GM21423 (cell line): Measurements from ENCODE around the gene LRBA.
A peak's percentile ranks its signal among the peaks of the same experiment; 100 is the strongest.

Source experiments
- ATAC-seq: cut with Tn5 transposase; IDR thresholded peaks from one replicate; pipeline ENCODE4 v1.9.1; 2021; ENCODE audit warnings: mild to moderate bottlenecking, moderate library complexity; ENCODE audit not compliant: unreplicated experiment

Gene LRBA

DNA sequence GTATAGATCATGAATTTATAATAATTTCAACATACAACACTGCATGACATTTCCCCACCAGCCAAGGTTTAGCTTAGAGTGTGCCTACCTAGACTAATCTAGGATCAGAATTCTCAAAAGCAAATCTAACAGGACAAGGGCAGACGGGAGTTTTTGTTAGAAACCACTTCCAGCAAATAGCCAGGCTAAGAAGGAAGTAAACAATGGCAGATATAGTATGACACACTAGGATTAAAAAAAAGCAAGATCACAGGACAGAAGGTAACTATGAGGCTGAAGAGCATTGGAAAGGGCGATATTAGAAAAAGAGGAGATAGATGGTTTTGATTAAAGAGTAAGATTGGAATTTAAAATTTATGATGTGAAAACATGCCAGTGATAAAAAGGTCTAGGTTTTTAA lies 124.8 kb downstream of the LRBA start:
- ATAC-seq: no peak

- no peak for ATAC-seq
These were observed 125.8 kb downstream of the LRBA start for GRCh38 chr4:150889306-150889705.

- ATAC-seq: no peak
These were observed 126.5 kb downstream of the LRBA start for GRCh38 chr4:150888625-150889024.

GRCh38 chr4:150888217-150888616 lies 126.9 kb downstream of the LRBA start:
- no peak for ATAC-seq

DNA sequence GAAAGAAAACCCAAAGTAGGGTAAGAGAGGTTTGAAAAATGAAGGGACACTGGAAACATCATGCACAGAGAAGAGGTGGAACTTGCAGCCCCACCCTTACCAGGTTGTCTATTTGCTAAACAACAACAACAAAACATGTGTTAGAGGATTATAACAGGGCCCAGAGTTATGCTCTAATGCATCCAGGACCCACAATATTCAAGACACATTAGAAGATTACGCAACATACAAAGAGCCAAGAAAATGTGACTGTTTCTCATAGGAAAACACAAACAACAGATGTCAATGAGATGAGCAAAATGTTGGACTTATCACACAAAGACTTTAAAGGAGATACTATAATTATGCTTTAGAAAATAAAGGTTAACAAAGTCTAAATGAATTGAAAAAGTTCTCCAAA lies 128.5 kb downstream of the LRBA start:
- ATAC-seq: no peak

DNA sequence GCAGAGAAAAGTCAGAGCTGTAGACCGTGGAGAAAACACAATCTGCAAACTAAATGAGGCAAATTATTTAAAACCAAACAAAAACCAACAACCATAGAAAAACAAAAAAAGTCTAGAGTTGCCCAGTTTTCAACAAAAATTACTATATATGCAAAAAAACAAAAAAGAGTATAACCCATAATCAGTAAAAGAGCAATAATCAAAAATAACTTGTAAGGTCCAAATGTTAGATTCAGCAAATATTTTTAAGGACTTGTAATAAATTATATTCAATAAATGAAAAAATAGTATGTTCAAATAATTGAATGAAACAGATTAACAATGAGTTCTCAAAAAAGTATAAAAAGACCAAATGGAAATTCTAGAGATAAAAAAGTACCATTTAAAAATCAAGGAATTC lies 130.5 kb downstream of the LRBA start:
- no peak for ATAC-seq

DNA sequence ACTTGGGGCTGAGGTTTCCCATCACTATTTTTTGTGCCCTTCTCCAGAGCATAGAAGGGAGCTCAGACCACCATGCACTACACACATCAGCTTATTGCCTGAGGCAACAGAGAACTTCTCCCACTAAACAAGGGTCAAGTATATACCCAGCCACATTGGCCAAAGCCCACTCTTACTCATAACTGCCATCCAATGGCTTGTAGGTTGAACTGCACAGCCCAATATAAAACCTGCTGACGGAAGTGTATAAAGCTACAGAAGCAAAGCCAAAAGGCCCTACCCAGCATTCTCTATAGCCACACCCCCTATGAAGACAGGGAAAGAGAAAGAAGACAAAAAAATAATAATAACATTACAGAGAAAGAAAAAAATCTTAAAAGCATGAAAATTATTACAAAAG lies 139.7 kb downstream of the LRBA start:
- ATAC-seq: no peak

DNA sequence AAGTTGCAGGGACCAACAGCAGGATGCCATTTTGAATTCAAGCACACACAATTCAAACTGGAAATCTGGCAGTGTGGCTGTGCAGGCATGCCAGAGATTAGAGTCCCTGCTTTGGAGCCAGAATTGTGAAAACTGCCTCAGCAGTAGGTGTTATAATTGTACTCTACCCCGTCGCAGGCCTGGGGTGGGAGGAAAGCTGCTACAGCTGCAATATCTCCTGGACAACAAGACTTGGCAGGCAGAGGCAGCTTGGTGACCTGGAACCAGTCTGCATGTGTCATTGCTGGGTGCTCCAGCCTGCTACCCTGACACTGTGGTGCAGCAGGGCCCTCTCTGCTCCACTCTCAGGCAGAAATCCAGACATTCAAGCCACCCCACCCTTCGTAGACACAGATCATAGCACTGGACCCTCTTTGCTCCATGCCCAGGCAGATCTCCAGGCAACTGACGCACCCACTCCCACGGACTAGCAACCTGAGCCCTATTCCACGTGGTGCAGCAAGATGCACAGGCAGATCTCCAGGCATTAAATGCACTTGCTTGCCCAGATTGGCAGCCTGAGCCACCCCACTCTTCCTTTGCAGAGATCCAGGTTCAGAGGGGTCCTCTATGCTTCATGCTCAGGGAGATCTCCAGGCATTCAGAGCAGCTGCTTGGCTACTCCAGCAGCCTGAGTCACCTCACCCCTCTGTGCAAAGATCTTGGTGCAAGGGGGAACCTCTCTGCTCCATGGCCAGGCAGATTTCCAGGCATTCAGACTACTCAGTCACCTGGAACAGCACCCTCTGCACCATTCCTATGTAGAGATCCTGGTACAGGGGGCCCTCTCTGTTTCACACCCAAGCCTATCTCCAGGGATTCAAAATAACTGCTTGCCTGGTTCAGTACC lies 140.5 kb downstream of the LRBA start:
- ATAC-seq: no peak

DNA sequence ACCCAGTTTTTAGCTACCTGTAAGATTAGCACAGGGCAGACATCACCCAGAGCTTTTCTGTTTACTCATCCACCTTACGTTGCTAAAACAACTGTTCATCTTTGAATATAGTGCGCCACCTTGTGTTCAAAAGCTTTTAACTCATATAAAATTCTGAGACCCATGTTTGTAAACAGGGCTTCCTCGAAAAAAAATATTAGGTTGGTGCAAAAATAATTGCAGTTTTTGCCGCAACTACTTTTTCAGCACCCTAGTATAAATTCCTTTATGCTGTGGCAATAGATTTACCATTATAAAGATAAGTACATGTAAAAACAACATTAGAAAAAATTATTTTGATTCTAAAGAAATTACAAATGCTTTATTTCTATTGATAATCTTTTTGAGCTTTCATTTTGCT lies 147.9 kb downstream of the LRBA start:
- peak; percentile 84 for ATAC-seq

- no peak for ATAC-seq
These were observed 151.6 kb downstream of the LRBA start for GRCh38 chr4:150863456-150863855.

DNA sequence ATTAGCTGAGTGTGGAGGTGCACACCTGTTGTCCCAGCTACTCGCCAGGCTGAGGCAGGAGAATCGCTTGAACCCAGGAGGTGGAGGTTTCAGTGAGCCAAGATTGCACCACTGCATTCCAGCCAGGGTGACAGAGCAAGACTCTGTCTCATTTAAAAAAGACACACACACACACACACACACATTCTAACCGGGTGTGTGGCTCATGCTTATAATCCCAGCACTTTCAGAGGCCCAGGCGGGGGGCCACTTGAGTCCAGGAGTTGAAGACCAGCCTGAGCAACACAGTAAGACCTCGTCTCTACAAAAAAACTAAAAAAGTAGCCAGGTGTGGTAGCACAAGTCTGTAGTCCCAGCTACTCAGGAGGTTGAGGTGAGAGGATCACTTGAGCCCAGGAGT lies 152.3 kb downstream of the LRBA start:
- ATAC-seq: no peak

- no peak for ATAC-seq
These were observed 155.6 kb downstream of the LRBA start for GRCh38 chr4:150859453-150859852.

DNA sequence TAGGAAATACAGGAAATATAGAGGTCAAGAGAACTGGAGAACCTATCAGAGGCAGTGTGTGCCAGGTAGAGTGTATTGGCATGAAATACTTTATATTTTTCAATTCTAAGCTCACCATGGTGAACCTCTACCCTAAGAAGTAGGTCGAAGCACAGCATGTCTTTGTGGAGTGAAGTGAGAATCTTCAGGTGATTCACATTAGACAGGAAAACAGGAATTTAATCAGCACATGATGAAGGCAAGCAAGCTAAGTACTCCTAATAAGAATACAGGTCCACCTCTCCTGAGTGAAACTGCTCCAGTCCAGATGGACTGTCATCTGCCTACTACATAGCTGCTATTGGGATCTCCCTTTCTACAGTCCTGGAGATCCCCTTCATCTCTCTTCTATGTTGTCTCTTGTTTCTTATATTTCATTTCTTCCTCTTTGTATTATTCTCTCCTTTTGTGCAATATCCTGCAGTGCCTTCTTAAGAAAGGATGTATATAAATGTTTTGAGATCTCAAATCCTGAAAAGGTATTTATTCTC lies 159.0 kb downstream of the LRBA start:
- no peak for ATAC-seq

DNA sequence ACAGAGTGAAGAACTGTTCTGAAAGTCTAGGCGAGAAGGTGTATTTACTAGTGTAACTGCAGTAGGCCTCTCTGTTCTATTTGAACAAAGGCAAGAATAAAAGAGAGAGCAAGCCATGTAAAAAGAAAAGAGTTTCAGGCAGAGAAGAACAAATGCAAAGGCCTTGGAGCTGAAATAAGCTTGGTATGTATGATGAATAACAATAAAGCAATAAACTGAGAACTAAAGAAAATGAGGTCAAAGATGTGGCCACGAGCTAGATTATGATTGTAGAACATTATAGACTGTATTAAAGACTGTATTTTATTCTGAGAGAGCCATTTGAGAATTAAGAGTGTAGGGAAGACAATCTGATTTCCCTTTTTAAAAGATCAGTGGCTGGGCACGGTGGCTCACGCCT lies 160.5 kb downstream of the LRBA start:
- ATAC-seq: no peak

DNA sequence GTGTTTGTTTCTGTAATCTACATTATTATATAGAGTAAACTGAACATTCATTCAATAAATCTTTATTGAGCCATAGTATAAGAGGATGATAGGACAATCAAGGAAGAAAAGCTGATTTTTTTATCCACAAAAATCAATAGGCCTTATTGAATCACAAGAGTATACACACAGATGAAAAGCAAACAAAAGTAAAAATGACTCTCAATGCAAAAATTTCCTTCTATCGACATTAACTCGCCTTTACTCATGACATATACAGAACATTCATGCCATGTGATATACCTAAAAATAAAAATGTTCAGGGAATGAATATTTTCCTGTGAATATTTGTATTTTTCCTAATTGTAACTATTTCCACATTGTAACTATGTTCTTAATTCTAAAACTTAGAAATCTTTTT lies 161.2 kb downstream of the LRBA start:
- no peak for ATAC-seq

GRCh38 chr4:150852216-150852615 lies 162.9 kb downstream of the LRBA start:
- ATAC-seq: peak; percentile 29

- ATAC-seq: no peak
These were observed 166.1 kb downstream of the LRBA start for GRCh38 chr4:150849016-150849415.

- ATAC-seq: peak; percentile 95
These were observed 186.9 kb downstream of the LRBA start for GRCh38 chr4:150828159-150828558.

GRCh38 chr4:150827226-150827625 lies 187.9 kb downstream of the LRBA start:
- no peak for ATAC-seq

GRCh38 chr4:150826306-150826705 lies 188.8 kb downstream of the LRBA start:
- ATAC-seq: no peak

GRCh38 chr4:150822407-150822806 lies 192.7 kb downstream of the LRBA start:
- no peak for ATAC-seq

- no peak for ATAC-seq
These were observed 193.4 kb downstream of the LRBA start for GRCh38 chr4:150821641-150822040.

DNA sequence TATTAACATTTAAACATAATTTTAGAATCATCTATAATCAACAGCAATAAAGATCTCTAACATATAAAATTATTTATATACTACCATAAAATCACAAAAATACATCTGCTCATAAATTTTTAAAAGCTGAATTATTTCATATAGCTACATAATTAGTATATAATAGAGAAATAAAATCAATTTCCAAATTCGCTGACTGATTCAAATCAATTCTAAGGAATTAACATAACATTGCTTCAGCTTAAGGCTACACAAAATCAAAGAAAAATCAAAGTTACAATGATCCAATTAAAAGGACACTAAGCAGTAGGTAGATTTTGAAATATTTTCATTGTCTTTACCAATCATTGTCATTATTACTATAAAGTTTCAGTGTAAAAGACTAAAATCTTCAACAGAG lies 194.7 kb downstream of the LRBA start:
- no peak for ATAC-seq
